HuH-7.5 (cell line): ENCODE measurements around the gene NUCB2.
"Not testable (repeated sequence)": the region's sequence is repeated elsewhere in the genome, so short reads cannot be mapped to it uniquely, and the experiment has no call there.

ENCODE experiments used
- DNase-seq: peaks from one replicate; pipeline ENCODE4 v3.0.0; 2011; ENCODE audit warnings: low spot score

NUCB2 gene

DNA sequence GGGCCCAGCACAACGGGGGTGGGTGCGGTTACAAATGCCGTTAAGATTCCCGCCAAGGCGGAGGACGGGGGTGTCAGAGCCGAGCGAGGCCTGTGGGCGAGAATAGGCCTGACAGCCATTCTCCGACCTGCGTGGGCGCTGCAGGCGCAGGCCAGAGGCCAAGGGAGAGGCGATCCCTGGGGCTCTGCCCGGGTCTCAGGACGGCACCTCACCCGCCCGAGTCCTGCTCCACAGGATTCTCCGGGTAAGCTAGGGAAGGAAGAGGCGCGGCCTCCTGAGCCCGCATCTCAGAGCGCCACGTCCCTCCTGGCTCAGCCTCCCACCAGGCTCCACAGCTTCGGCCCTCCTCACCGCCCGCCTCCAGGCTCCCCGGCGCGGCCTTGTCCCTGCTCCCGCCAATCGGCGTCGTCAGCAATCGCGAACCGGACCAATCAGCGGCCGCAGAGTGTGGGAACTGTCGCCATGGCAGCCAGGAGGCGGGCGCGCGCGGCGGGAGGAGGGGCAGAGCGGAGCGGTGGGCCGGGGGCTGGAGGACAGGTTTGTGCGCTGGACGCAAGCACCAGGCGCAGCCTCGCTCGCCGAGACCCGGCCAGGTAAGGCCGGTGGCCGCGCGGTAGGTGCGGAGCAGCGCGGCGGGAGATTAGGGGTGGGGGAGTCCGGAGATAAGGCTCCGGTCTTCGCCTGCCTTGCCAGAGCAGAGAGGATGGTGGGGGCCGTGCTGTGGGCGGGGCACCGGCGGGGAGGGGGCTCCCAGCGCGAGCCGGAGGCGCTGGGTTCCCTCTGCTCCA lies at the start of gene NUCB2:
NUCB2 (plus strand) TSS at position 504 of the 788 bp plus-strand sequence. CDS start 18,585 bp downstream, outside the sequence.
- DNase-seq, result peak; percentile 81

GRCh38 chr11:17228186-17228925 lies 48.2 kb upstream of the NUCB2 start:
- not testable (repeated sequence) for DNase-seq

DNA sequence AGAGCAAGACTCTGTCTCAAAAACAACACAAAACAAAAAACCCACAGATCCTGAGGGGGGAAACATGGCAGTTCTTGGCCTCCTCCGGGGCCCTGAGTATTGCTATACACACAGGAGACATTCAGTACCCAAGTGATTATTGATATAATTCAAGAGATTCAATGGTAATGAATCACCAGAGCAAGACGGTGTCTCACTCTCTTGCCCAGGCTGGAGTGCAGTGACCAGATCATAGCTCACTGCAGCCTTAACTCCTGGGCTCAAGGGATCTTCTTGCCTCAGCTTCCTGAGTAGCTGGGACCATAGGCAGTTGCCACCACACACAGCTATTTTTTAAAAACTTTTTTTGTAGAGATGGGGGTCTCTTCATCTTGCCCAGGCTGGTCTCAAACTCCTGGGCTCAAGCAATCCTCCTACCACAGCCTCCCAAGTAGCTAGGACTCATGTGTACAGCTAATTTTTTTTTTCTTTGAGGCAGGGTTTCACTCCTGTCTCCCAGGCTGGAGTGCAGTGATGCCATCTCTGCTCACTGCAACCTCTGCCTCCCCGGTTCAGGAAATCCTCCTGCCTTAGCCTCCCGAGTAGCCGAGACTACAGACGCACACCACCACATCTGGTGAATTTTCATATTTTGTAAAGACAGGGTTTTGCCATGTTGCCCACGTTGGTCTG lies 46.9 kb upstream of the NUCB2 start:
- DNase-seq, result no peak

GRCh38 chr11:17230867-17231851 lies 45.4 kb upstream of the NUCB2 start:
- no peak for DNase-seq

DNA sequence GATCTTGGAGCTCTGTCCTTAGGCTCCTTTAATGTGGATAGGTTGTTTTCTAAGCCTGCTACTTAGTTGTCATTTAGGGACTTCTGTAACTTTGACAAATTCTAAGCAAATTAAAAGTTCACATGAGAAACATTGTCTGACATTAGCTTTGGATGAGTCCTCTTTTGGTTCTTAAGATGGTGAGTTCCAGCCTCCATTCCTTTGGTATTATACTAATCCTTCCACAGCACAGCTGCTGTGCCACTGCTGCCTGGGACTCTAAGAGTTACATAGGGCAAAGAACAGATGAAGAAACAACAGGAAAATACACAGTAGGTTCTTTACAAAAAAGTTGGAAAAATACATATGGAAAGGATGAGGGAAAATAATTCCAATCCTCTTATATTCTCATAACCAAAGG lies 43.4 kb upstream of the NUCB2 start:
- no peak for DNase-seq

DNA sequence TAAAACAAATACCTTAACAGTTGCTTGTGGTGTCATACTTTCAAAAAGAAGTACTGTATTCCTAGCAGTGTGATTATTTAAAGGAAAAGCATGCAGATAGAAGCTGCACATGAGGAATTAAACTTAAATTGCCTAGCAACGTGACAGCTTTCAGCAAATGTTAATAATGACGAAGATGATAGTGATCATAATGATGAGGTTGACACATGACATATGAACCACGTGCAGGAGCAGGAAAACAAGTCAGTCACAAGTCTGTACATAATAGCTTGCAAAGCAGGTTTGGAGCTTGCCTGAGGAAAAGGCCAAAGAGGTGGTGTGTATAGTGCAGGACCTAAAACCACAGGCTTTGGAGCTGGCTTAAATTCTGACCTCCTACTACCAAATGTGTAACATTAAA lies 38.2 kb upstream of the NUCB2 start:
- no peak for DNase-seq

DNA sequence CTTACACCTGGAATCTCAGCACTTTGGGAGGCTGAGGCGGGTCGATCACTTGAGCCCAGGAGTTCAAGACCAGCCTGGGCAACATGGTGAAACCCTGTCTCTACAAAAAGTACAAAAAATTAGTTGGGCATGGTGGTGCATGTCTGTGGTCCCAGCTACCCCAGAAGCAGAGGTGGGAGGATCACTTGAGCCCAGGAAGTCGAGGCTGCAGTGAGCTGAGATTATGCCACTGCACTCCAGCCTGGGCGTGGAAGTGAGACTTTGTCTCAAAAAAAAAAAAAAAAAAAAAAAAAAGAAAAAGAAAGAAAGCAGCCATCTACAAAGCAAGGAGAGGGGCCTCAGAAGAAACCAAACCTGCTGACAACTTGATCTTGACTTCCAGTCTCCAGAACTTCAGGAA lies 36.6 kb upstream of the NUCB2 start:
- DNase-seq, result not testable (repeated sequence)

DNA sequence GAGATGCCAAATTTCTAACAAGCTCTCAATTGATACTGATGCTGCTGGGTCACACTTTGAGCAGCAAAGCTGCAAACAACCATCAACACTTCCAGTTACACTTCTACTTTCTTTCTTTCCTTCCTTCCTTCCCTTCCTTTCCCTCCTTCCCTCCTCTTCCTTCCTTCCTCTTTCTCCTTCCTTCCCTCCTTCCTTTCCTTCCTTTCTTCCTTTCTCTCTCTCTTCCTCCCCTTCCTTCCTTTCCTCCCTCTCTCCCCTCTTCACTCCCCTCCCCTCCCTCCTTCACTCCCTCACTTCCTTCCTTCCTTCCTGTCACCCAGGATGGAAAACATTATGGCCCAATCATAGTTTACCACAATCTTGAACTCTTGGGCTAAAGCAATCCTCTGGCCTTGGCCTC lies 35.8 kb upstream of the NUCB2 start:
- DNase-seq, result no peak

DNA sequence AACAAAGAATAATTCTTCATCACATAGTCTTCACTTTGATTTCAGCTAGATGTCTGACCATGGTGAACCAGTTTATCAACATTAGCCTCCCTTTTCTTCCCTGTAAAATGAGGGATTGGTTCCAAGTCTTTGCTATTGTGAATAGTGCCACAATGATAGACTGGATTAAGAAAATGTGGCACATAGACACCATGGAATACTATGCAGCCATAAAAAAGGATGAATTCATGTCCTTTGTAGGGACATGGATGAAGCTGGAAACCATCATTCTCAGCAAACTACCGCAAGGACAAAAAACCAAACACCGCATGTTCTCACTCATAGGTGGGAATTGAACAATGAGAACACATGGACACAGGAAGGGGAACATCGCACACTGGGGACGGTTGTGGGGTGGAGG lies 33.6 kb upstream of the NUCB2 start:
- DNase-seq, result not testable (repeated sequence)

DNA sequence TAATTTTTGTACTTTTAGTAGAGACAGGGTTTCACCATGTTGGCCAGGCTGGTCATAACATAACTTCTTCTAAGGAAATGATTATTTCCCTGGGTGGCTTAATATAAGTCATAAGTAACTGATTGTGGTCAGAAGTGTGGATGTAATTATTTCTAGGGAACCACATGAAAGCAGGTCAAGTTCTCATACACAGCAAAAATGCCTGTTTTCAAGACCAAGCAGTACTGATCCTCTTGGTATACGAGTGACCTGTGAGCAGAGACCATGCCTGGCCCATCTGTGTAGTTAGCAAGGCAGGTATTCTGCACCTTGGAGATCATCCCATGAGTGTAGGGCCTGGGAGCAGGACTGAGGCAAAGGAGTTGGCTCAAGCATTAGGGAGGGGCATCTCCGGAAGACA lies 32.5 kb upstream of the NUCB2 start:
- DNase-seq, result no peak

DNA sequence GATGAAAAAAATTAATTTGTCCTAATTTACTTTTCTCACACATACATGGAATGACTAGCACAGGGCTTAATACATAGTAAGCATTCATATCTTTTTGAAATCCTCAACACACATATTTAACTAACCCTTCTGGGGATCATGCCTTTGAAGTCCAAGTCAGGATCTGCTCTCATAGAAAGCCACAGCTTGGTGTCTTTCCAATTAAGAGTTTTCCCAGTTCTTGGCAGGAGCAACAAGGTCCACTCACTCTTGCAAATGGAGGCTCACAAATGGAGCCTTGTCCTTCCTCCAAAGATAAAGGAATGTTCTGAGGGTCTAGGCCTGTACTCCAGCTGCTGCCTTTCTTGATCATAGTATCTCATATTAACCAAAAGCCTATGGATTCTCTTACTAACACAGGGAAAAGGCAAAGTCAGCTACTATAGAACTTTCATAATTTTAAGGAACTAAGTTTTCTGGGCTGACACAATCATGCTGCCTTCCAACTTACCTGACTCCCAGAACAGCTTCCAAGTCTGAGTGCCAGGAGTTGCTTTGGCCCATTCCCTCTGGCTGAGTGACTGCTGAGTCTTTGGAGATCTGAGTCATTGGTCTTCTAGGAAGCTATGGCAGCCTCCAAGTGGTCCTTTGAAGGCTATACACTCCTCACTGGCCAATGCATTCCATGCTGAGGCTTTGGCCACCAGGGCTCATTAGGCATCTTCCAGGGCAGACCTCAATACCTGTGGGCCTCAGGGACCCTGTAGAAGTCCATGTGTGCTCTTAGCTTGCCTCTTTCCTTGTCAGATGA lies 25.8 kb upstream of the NUCB2 start:
- no peak for DNase-seq

GRCh38 chr11:17252704-17253103 lies 23.8 kb upstream of the NUCB2 start:
- no peak for DNase-seq

- no peak for DNase-seq
These were observed 20.0 kb upstream of the NUCB2 start for GRCh38 chr11:17256512-17256911.

GRCh38 chr11:17257196-17257595 lies 19.3 kb upstream of the NUCB2 start:
- no peak for DNase-seq

DNA sequence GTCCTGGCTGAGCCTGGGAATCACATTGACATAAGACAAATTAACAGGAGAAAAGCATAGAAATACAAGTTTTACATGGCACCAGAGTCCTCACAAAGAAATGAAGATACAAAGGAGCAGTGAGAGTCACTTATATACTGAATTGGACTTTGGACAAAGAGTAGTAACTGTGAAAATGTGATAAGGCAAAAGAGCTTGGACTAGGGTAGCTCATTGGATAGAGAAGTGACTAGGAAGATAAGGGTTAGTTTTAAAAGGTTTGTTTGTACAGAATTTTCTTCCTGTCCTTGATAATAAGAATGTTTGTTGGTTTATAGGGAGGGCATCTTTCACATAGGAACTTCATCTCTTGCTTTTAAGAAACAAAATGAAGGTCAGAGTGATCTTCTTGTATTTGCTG lies 17.9 kb upstream of the NUCB2 start:
- no peak for DNase-seq

- DNase-seq, result no peak
These were observed 17.0 kb upstream of the NUCB2 start for GRCh38 chr11:17259519-17259918.

DNA sequence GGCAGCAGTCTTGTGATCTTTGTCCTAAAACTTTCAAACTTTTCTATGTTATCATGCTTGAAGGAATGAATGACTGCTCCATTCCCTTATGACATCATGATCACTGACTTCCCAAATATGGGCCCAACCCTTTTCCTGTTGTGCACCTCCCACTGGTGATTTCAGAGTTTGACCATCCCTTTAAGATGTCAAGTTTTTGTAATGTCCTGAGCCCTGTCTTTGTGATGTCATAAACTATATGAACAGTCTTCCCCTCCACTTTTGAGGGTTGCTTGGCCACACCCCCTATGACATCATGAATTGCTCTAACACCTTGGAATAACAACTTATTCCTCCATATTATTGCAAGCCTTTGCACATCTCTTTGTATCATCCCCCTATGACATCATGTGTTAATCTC lies 16.5 kb upstream of the NUCB2 start:
- no peak for DNase-seq

DNA sequence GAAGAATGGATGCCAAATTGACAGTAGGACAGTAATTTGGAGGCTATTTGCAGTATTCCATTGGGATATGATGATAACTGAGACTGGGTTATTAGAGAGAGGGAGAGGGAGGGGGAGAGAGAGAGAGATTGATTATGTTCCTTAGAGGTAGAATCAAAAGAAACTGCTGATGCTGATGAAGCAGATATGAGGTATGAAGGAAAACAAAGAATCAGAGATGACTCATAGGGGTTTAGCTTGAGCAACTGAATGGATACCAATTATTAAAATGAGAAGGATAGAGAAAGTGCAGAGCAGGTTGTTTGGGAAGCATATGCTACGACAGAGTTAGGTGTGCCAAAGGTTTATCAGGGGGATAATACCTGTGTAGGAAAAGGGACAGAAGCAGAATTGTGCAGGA lies 12.8 kb upstream of the NUCB2 start:
- DNase-seq, result no peak

DNA sequence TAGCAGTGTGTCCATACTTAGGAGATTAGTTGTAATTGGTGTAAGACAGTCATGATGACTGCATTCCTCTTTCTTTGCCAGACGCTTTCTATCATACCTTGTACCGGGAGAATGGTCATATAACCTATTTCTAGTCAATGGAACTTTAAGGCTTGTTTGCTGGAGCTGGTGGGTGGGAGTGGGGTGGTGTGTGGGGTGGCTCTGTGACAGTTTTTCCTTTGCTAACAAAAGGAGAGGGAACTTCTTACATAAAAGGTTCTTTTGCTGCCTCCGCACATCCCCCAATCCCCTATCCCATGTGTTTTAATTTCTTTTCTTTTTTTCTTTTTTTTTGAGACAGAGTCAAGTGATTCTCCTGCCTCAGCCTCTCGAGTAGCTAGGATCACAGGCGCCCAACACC lies 9.8 kb upstream of the NUCB2 start:
- no peak for DNase-seq

DNA sequence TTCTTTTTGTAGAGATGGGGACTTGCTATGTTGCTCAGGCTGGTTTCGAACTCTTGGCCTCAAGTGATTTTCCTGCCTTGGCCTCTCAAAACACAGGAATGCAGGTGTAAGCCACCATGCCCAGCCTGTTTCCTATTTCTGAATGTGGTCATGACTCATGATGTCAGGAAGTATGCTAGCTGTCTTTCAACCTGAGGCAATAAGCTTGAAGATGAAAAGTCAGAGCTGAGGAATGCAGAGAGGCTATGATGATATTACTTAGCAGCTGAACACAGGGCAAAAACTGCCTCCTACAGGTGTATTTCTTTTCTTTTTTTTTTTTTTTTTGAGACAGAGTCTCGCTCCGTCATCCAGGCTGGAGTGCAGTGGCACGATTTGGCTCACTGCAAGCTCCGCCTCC lies 9.0 kb upstream of the NUCB2 start:
- DNase-seq, result no peak

GRCh38 chr11:17268500-17268899 lies 8.0 kb upstream of the NUCB2 start:
- not testable (repeated sequence) for DNase-seq
